ENCODE data around the gene SPINT1.

- TF ChIP-seq CTCF (IDR thresholded peaks at IDR 0.05) (no peak), EZH2 (IDR thresholded peaks at IDR 0.05; ENCODE audit: borderline replicate concordance, insufficient read depth, low read depth, low read length, poor library complexity, severe bottlenecking) (no peak)
Measured at GRCh38 chr15:40892447-40893012, 48.7 kb downstream of the SPINT1 start.
